WTC11 (cell line): Measurements from ENCODE around the gene DTX4. TPM values are rescaled to one million over a fixed set of nuclear protein-coding genes. Genes with fewer than 3 reads are reported as not detected.

Experiments used
- ATAC-seq: fragments of 200-7000 bp; cut with Tn5 transposase; 2 replicates; pipeline ENCODE4 v1.10.0; 2021; ENCODE audit warnings: mild to moderate bottlenecking, moderate library complexity
- CTCF ChIA-PET: fragments of 300-600 bp; sonication (Branson Sonifier 250); formaldehyde crosslinking; loops from one replicate; lab custom pipeline; 2021; ENCODE audit warnings: antibody characterized with exemption; lab: Charles Lee
- POLR2A ChIA-PET: fragments of 350-600 bp; sonication (Branson Sonifier 250); formaldehyde crosslinking; loops from one replicate; lab custom pipeline; 2021; ENCODE audit warnings: antibody characterized with exemption; lab: Charles Lee
- DNase-seq: peaks from one replicate; pipeline ENCODE4 v3.0.0; 2021; ENCODE audit warnings: low spot score
- H3K27ac Mint-ChIP-seq: 2 replicates; pipeline ENCODE4 v1.8.0; 2021; ENCODE audit warnings: mixed read lengths
- H3K27me3 Mint-ChIP-seq: 2 replicates; pipeline ENCODE4 v1.8.0; 2021; ENCODE audit warnings: low read depth, mild to moderate bottlenecking, moderate library complexity, mixed read lengths
- H3K36me3 Mint-ChIP-seq: 2 replicates; pipeline ENCODE4 v1.8.0; 2021; ENCODE audit warnings: mixed read lengths
- H3K4me1 Mint-ChIP-seq: 2 replicates; pipeline ENCODE4 v1.8.0; 2022; ENCODE audit warnings: mixed read lengths
- H3K4me3 Mint-ChIP-seq: 2 replicates; pipeline ENCODE4 v1.8.0; 2021; ENCODE audit warnings: mild to moderate bottlenecking, moderate library complexity, mixed read lengths
- H3K9me3 Mint-ChIP-seq: 2 replicates; pipeline ENCODE4 v1.8.0; 2021; ENCODE audit warnings: mixed read lengths
- AFF4 ChIP-seq: sonication (generic); formaldehyde crosslinking; IDR thresholded peaks from 2 replicates; pipeline ENCODE4 v1.8.1; 2023; ENCODE audit warnings: mild to moderate bottlenecking, missing genetic modification reagents, borderline replicate concordance
- AR ChIP-seq: fragments of 250-450 bp; sonication (Bioruptor Pico); IDR thresholded peaks from 2 replicates; pipeline ENCODE4 v1.9.0; 2021; ENCODE audit warnings: mild to moderate bottlenecking
- ATF3 ChIP-seq: sonication (generic); formaldehyde crosslinking; conservative IDR thresholded peaks from 2 replicates; pipeline ENCODE4 v1.8.1; 2022; ENCODE audit warnings: mild to moderate bottlenecking, missing genetic modification reagents
- CDX4 ChIP-seq: fragments of 250-450 bp; sonication (Bioruptor Pico); IDR thresholded peaks from 2 replicates; pipeline ENCODE4 v1.9.0; 2021; ENCODE audit warnings: moderate library complexity, mild to moderate bottlenecking, inconsistent platforms, borderline replicate concordance
- E2F1 ChIP-seq: sonication (generic); formaldehyde crosslinking; IDR thresholded peaks from 2 replicates; pipeline ENCODE4 v1.8.0; 2022; ENCODE audit warnings: mild to moderate bottlenecking, missing genetic modification reagents
- ELF4 ChIP-seq: sonication (generic); formaldehyde crosslinking; IDR thresholded peaks from 2 replicates; pipeline ENCODE4 v1.8.1; 2022; ENCODE audit warnings: low read depth, mild to moderate bottlenecking, moderate library complexity, missing genetic modification reagents
- EMX1 ChIP-seq: fragments of 250-450 bp; sonication (Bioruptor Pico); IDR thresholded peaks from 2 replicates; pipeline ENCODE4 v1.8.0; 2021; ENCODE audit warnings: mild to moderate bottlenecking
- GTF2I ChIP-seq: fragments of 250-450 bp; sonication (Bioruptor Pico); conservative IDR thresholded peaks from 2 replicates; pipeline ENCODE4 v1.4.0; 2021; ENCODE audit warnings: mild to moderate bottlenecking
- HMGXB4 ChIP-seq: sonication (generic); formaldehyde crosslinking; IDR thresholded peaks from 2 replicates; pipeline ENCODE4 v1.8.1; 2023; ENCODE audit warnings: mild to moderate bottlenecking, moderate library complexity, missing genetic modification reagents
- NFATC4 ChIP-seq: fragments of 250-450 bp; sonication (Bioruptor Pico); IDR thresholded peaks from 2 replicates; pipeline ENCODE4 v1.9.0; 2021; ENCODE audit warnings: mild to moderate bottlenecking
- PREB ChIP-seq: sonication (generic); formaldehyde crosslinking; IDR thresholded peaks from 2 replicates; pipeline ENCODE4 v1.8.1; 2022; ENCODE audit warnings: mild to moderate bottlenecking, missing genetic modification reagents, moderate library complexity, borderline replicate concordance
- SP1 ChIP-seq: sonication (generic); formaldehyde crosslinking; conservative IDR thresholded peaks from 2 replicates; pipeline ENCODE4 v1.8.1; 2022; ENCODE audit warnings: missing genetic modification reagents
- ZBTB21 ChIP-seq: sonication (generic); formaldehyde crosslinking; IDR thresholded peaks from 2 replicates; pipeline ENCODE4 v1.8.1; 2023; ENCODE audit warnings: mild to moderate bottlenecking, missing genetic modification reagents, borderline replicate concordance
- ZNF281 ChIP-seq: sonication (generic); formaldehyde crosslinking; IDR thresholded peaks from 2 replicates; pipeline ENCODE4 v1.8.0; 2023; ENCODE audit warnings: mild to moderate bottlenecking, missing genetic modification reagents
- ZNF317 ChIP-seq: sonication (generic); formaldehyde crosslinking; IDR thresholded peaks from 2 replicates; pipeline ENCODE4 v1.8.1; 2023; ENCODE audit warnings: low read depth, mild to moderate bottlenecking, moderate library complexity, missing genetic modification reagents, borderline replicate concordance
- total RNA-seq: library from RNA; stranded (reverse); gene quantifications from 3 replicates; pipeline ENCODE4 v1.2.3, GENCODE V29; 2021

The DTX4 gene
- total RNA-seq, 1 experiment from 2014 or later: 15.5 TPM

GRCh38 chr11:59208956-59209355, 37.0 kb downstream of the DTX4 start (continued):
- no peak for TF ChIP-seq ZNF281 (CRISPR knock-in tag)
- no peak for TF ChIP-seq ZBTB21 (CRISPR knock-in tag)
- no peak for TF ChIP-seq CDX4 (CRISPR knock-in tag)
- TF ChIP-seq HMGXB4: no peak
- TF ChIP-seq NFATC4 (CRISPR knock-in tag): no peak
- no peak for TF ChIP-seq ELF4 (CRISPR knock-in tag)
- no peak for TF ChIP-seq AFF4 (CRISPR knock-in tag)
- no peak for TF ChIP-seq SP1 (CRISPR knock-in tag)

- no peak for DNase-seq
- no peak for ATAC-seq
- H3K27ac Mint-ChIP-seq: no peak overlapping the region
- H3K4me1 Mint-ChIP-seq: peaks cover 3% of the 10 kb centered on the region
- 0 out of 2 replicates have a peak, but pooled peaks cover 3% of the 10 kb centered on the region for H3K9me3 Mint-ChIP-seq
- POLR2A ChIA-PET: no interaction called here
- H3K4me3 Mint-ChIP-seq: no peak overlapping the region
- CTCF ChIA-PET: no interaction called here
- H3K27me3 Mint-ChIP-seq: no peaks in the 10 kb centered on the region; the same call in 1 of the 2 replicates
- no peaks in the 10 kb centered on the region for H3K36me3 Mint-ChIP-seq
- TF ChIP-seq ZNF317 (CRISPR knock-in tag): no peak
- no peak for TF ChIP-seq GTF2I (CRISPR knock-in tag)
- TF ChIP-seq AR (CRISPR knock-in tag): no peak
- TF ChIP-seq PREB (CRISPR knock-in tag): no peak
- no peak for TF ChIP-seq AFF4 (CRISPR knock-in tag)
- TF ChIP-seq E2F1 (CRISPR knock-in tag): no peak
- TF ChIP-seq ATF3 (CRISPR knock-in tag): no peak
- TF ChIP-seq EMX1 (CRISPR knock-in tag): no peak
Measured at GRCh38 chr11:59212222-59212621, 40.3 kb downstream of the DTX4 start.
